ENCODE results near the gene EIF4ENIF1.

GRCh38 chr22:31492151-31492550 is 2.5 kb upstream of the EIF4ENIF1 start:
- no peak for TF ChIP-seq CTCF (IDR thresholded peaks at IDR 0.05)
- TF ChIP-seq POLR2A (IDR thresholded peaks at IDR 0.05), result no peak
